Cardiac fibroblast (primary cell): Measurements from ENCODE around the gene VN1R5.
"Not testable (repeated sequence)": the region's sequence is repeated elsewhere in the genome, so short reads cannot be mapped to it uniquely, and the experiment has no call there.

Experiments used
- DNase-seq, 2 donors: peaks; one replicate each; pipeline versions ENCODE4 v3.0.0 to v3.0.0-alpha.2; 2010; ENCODE audit warnings: low read depth in 2 of 2
- H3K4me3 ChIP-seq, 2 donors: replicated peaks in 1 of 2; 1 replicate in 1 of 2; 2 replicates in 1 of 2; pipeline ENCODE4 v1.5.1; 2011; ENCODE audit warnings: low read depth in 2 of 2, low read length in 2 of 2, mild to moderate bottlenecking in 2 of 2, moderate library complexity in 1 of 2
- TF ChIP-seq, protein P1 (sequence below): IDR thresholded peaks from one replicate; pipeline ENCODE4 v1.5.1; 2011; ENCODE audit warnings: low read depth, mild to moderate bottlenecking, low read length, inconsistent platforms

The VN1R5 gene

DNA sequence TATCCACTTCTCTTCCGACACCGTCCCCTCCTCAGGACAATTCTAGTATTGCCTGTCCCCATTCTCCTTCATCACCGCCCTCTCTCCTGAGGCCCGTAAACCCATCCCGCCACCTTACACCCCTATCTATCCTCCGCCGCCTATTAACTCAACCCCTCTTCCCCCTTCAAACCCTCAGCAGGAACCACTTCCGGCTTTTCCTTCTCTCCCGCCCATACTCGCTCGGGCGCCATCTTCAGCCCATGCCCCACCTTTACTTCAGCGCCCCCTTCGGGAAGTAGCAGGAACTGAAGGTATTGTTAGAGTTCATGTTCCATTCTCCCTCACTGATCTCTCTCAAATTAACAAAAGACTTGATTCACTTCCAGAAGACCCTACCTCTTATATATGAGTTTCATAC is 31.6 kb downstream of the VN1R5 start:
- no peak for DNase-seq
- TF ChIP-seq, protein P1, sequence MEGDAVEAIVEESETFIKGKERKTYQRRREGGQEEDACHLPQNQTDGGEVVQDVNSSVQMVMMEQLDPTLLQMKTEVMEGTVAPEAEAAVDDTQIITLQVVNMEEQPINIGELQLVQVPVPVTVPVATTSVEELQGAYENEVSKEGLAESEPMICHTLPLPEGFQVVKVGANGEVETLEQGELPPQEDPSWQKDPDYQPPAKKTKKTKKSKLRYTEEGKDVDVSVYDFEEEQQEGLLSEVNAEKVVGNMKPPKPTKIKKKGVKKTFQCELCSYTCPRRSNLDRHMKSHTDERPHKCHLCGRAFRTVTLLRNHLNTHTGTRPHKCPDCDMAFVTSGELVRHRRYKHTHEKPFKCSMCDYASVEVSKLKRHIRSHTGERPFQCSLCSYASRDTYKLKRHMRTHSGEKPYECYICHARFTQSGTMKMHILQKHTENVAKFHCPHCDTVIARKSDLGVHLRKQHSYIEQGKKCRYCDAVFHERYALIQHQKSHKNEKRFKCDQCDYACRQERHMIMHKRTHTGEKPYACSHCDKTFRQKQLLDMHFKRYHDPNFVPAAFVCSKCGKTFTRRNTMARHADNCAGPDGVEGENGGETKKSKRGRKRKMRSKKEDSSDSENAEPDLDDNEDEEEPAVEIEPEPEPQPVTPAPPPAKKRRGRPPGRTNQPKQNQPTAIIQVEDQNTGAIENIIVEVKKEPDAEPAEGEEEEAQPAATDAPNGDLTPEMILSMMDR = peak; percentile 6
- no peak overlapping the region for H3K4me3 ChIP-seq

DNA sequence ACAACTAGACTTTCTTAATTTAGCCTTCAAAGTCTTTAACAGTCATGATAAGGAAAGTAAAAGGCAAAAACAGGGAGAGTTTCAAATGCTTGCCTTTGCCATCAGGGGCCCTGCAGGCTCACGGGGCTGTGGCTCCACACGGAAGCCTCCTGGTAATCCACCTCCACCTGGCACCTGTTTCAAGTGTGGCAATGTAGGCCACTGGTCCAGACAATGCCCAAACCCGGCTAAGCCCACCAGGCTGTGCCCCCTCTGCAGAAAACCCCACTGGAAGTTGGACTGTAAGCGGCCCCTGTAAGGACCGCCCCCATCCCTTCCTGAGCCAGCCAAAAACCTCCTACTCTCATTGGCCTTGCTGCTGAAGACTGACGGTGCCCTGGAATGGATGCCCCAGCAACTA is 32.5 kb downstream of the VN1R5 start:
- no peak overlapping the region for H3K4me3 ChIP-seq
- TF ChIP-seq, protein P1 = no peak
- no peak for DNase-seq

DNA sequence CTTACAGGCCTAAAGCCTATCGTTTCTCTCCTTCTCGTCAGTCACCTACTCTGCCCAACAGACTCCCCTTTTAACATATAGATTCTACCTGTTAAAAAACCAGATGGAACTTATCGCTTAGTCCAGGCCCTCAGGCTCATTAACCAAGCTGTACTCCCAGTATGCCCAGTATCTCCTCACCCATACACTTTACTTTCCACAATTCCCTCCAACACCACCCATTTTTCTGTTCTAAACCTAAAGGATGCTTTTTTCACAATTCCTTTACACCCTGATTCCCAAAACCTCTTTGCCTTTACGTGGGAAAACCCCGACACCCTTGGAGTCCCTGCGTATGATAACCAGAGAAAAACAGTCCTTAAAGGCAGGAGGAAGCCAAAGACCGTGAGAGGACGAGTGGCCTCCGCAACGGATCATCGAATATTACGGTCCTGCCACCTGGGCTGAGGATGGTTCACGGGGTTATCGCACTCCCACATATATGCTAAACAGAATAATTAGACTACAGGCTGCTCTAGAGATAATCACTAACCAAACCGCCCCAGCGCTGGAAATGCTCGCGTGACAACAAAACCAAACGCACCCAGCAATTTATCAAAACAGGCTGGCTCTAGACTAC is 33.5 kb downstream of the VN1R5 start:
- H3K4me3 ChIP-seq, DNase-seq: not testable (repeated sequence)

DNA sequence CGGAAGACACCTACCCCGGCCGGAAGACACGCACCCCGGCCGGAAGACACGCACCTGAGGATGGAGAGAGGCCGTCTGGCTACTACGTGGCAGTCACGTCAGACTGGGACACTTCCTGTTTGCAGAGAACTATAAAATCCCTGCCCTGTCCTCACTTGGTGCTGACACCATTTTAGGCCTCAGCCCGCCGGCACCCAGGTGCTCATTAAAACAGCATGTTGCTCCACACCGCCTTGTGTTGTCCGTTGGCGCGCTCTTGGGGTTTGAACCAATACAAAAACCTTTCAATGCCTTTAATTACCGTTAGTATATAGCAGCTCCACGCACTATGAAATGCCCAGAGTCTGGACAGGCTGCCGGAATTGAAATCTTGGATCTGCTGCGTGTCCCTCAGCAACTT is 34.7 kb downstream of the VN1R5 start:
- no peak for DNase-seq
- TF ChIP-seq, protein P1 = no peak
- H3K4me3 ChIP-seq = no peak overlapping the region

DNA sequence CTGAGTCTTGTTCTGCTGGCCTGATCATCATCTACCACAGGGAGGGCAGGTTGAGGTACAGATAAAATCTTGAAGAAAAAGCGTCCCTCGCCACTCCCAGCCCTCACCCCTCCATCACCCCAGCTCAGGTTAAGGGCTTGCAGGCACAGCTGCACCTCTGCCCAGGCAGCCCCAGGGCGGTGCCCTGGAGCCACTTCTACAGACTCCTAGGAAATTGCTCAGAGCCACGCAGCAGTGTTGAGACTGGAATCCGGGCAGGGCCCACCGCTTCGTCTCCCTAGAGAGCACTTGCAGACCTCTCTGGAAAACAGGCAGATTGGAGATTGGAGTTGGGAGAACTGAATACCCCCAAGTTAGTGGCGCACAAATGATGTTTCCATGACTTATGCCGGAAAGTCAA is 35.3 kb downstream of the VN1R5 start:
- TF ChIP-seq, protein P1 = no peak
- DNase-seq = no peak
- no peak overlapping the region for H3K4me3 ChIP-seq

DNA sequence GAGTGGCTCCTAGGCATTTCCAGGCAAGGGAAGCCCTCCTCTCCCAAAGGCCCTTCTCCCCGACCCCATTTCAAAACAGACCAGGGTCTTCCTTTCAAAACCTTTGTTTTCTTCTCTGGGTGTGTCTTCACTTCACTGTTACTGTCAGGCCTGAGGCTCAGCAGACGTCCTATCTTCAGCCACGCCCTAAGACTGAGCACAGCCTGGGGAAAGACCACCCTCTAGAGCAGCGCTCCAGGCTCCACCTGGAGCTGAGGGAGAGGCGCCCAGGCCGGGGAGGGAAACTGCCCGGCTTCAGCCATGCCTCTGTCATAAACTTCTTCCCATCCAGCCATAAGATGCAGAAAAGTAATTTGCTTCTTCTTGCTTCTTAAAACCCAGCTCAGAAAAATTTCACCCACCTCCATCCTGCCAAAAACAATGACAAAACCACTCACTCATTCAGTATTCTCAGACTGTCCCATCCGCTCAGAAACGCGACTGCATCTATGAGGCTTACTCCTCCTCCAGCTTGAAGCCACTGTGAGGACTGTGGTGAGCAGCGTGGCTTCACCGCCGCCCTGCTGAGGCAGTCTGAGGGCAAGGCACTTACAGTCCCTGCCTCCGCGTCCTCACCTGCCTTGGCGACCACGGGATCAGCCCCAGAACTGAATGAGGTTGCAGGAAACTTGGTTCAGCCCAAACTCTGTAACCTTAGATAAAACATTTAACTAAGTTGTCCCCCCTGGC is 36.1 kb downstream of the VN1R5 start:
- TF ChIP-seq, protein P1 = no peak
- no peak for DNase-seq
- H3K4me3 ChIP-seq = no peak overlapping the region

DNA sequence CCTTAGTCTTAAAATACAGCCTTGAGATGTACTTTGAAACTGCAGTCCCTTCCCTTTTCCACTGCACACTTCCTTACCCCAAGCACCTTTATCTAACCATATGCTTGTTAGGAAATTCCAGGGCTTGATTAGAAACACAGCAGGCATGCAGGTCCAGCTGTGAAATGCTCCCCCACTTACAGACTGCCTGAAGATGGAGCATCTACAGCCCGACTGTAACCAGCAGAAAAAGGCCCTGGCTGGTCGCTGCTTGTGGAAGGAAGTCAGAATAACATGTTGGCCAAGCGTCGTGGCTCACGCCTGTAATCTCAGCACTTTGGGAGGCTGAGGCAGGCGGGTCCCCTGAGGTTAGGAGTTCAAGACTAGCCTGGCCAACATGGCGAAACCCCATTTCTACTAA is 37.2 kb downstream of the VN1R5 start:
- DNase-seq = peak; percentile 35 to 68
- no peak overlapping the region for H3K4me3 ChIP-seq
- TF ChIP-seq, protein P1 = no peak
